Endodermal cell (in vitro differentiated cells): ENCODE data around the gene MPZL3. TPM values are rescaled to one million over a fixed set of nuclear protein-coding genes. Genes with fewer than 3 reads are reported as not detected.
A peak's percentile ranks its signal among the peaks of the same experiment; 100 is the strongest.

Experiments
- DNase-seq: peaks from one replicate; pipeline ENCODE4 v3.0.0-alpha.2; 2017
- H3K27ac ChIP-seq: 2 replicates; pipeline ENCODE4 v1.5.1; 2013; ENCODE audit warnings: mild to moderate bottlenecking, low read depth, low read length, moderate library complexity
- H3K27me3 ChIP-seq: 2 replicates; pipeline ENCODE4 v1.6.1; 2013; ENCODE audit warnings: mild to moderate bottlenecking, low read length, moderate library complexity; ENCODE audit not compliant: insufficient read depth, control insufficient read depth, poor library complexity, severe bottlenecking
- H3K36me3 ChIP-seq: 2 replicates; pipeline ENCODE4 v1.7.0; 2013; ENCODE audit warnings: mild to moderate bottlenecking, low read length, moderate library complexity; ENCODE audit not compliant: control insufficient read depth, insufficient read depth
- H3K4me1 ChIP-seq: one replicate; pipeline ENCODE4 v1.7.0; 2013; ENCODE audit warnings: low read length; ENCODE audit not compliant: control insufficient read depth, insufficient read depth
- H3K4me3 ChIP-seq: 2 replicates; pipeline ENCODE4 v1.5.1; 2013; ENCODE audit warnings: mild to moderate bottlenecking, low read length, moderate library complexity
- H3K9ac ChIP-seq: 2 replicates; pipeline ENCODE4 v1.6.1; 2013; ENCODE audit warnings: mild to moderate bottlenecking, low read length, moderate library complexity; ENCODE audit not compliant: poor library complexity, severe bottlenecking; ENCODE audit errors: extremely low read depth
- H3K9me3 ChIP-seq: 2 replicates; pipeline ENCODE4 v1.6.1; 2013; ENCODE audit warnings: mild to moderate bottlenecking, low read length, moderate library complexity; ENCODE audit not compliant: control insufficient read depth
- H3K27ac Mint-ChIP-seq: 2 replicates; pipeline ENCODE4 v1.8.0; 2020; ENCODE audit warnings: mixed read lengths
- H3K27me3 Mint-ChIP-seq: 2 replicates; pipeline ENCODE4 v1.8.0; 2021; ENCODE audit warnings: mild to moderate bottlenecking, mixed read lengths; ENCODE audit not compliant: insufficient read depth
- H3K36me3 Mint-ChIP-seq: 2 replicates; pipeline ENCODE4 v1.8.0; 2020; ENCODE audit warnings: low read depth, mixed read lengths
- H3K4me1 Mint-ChIP-seq: 2 replicates; pipeline ENCODE4 v1.8.0; 2020; ENCODE audit warnings: mixed read lengths
- H3K4me3 Mint-ChIP-seq: 2 replicates; pipeline ENCODE4 v1.8.0; 2020; ENCODE audit warnings: mild to moderate bottlenecking, moderate library complexity, mixed read lengths
- H3K9me3 Mint-ChIP-seq: 2 replicates; pipeline ENCODE4 v1.8.0; 2020; ENCODE audit warnings: mild to moderate bottlenecking, mixed read lengths
- CTCF ChIP-seq: fragments of 200-600 bp; sonication (generic); conservative IDR thresholded peaks from 2 replicates; pipeline ENCODE4 v1.5.0; 2021; ENCODE audit warnings: antibody characterized with exemption, mild to moderate bottlenecking
- WGBS, 2 experiments: methylation state at CpG; one replicate each; pipeline versions ENCODE4 v1.1.5 to v1.1.7; 2013; ENCODE audit warnings: missing lambda C conversion rate in 2 of 2, mixed read lengths in 1 of 2; ENCODE audit not compliant: insufficient coverage in 1 of 2, insufficient read length in 1 of 2; 5-methylcytosine and 5-hydroxymethylcytosine counted together
- long read RNA-seq, 4 experiments: library from polyadenylated mRNA in 2 of 4; library from RNA in 1 of 4; library from capped mRNA in 1 of 4; stranded (forward) in 3 of 4; unstranded in 1 of 4; transcript quantifications; one replicate each; pipeline ENCODE4 v2.0.0, GENCODE V29; 2020 to 2021; ENCODE audit warnings: inconsistent platforms in 1 of 4
- polyA plus RNA-seq, 2 experiments: library from polyadenylated mRNA; stranded (reverse); fragments of 50-300 nt; gene quantifications; one replicate each; pipeline ENCODE4 v1.2.3, GENCODE V29; 2013
- total RNA-seq, 2 donors: library from RNA; stranded (reverse); fragmentation: NEBNext Ultra II Directional in 1 of 2; extraction: Animal tissue kit (Norgen Biotek cat#: 25700) in 1 of 2; gene quantifications; 2 replicates in 1 of 2; 3 replicates in 1 of 2; pipeline ENCODE4 v1.2.1, GENCODE V29; 2021

The MPZL3 gene
- 1 to 10 TPM; 4.1 to 5.7 TPM for total RNA-seq
- 0.32 TPM for polyA plus RNA-seq (2013, experiment 1 of 2)
- polyA plus RNA-seq (2013, experiment 2 of 2), result 0.54 TPM
- long read RNA-seq, experiment 1, result 0 reads
- long read RNA-seq, experiment 2, transcript MPZL3-201 (6 exons, 3,968 nt), result major isoform, 13 of 14 reads
- long read RNA-seq, experiment 2, partial matches to known transcripts, result 0 of 14 reads
- long read RNA-seq, experiment 2, other reads (novel, unspliced or antisense), result 0 of 14 reads
- long read RNA-seq, experiment 3, transcript MPZL3-201 (6 exons, 3,968 nt), result major isoform, 5 of 9 reads
- long read RNA-seq, experiment 3, partial matches to known transcripts, result 0 of 9 reads
- long read RNA-seq, experiment 3, other reads (novel, unspliced or antisense), result 1 of 9 reads
- long read RNA-seq, experiment 4, result 0 reads

GRCh38 chr11:118251858-118252652, at the start of gene MPZL3:
TSS of gene MPZL3 (minus strand) at chr11:118252365. CDS start at chr11:118252294, 71 bp downstream.
- peaks cover 77% of the 10 kb centered on the region for H3K27me3 ChIP-seq
- H3K36me3 Mint-ChIP-seq, result no peaks in the 10 kb centered on the region
- DNase-seq, result peak; percentile 93

GRCh38 chr11:118301600-118302195, 49.5 kb upstream of the MPZL3 start:
- no peaks in the 10 kb centered on the region for H3K36me3 Mint-ChIP-seq
- peaks cover 18% of the 10 kb centered on the region for H3K27me3 ChIP-seq
- H3K27ac Mint-ChIP-seq, result no peak overlapping the region
- no peak for DNase-seq
- H3K4me1 Mint-ChIP-seq, result peaks cover 7% of the 10 kb centered on the region
- no peak overlapping the region for H3K4me3 ChIP-seq
- no peaks in the 10 kb centered on the region for H3K4me1 ChIP-seq
- WGBS, 2 experiments, result 69 to 72% methylated on average over 5 to 8 of the region's 8 CpGs
- no peak overlapping the region for H3K9ac ChIP-seq
- H3K27me3 Mint-ChIP-seq, result peaks cover 27% of the 10 kb centered on the region
- TF ChIP-seq CTCF, result no peak
- no peak overlapping the region for H3K27ac ChIP-seq
- H3K36me3 ChIP-seq, result no peaks in the 10 kb centered on the region
- no peak overlapping the region for H3K4me3 Mint-ChIP-seq
- no peaks in the 10 kb centered on the region for H3K9me3 Mint-ChIP-seq
- H3K9me3 ChIP-seq, result no peaks in the 10 kb centered on the region

More at GRCh38 chr11:118251858-118252652, at the start of gene MPZL3:
- TF ChIP-seq CTCF, result no peak
- Histone ChIP-seq H3K9ac (peak within 1 kb of the TSS; percentile 93), H3K27ac (peak within 1 kb of the TSS; percentile 72), H3K4me1 (no peaks in the 10 kb centered on the region), H3K4me3 (peak within 1 kb of the TSS; percentile 91), H3K9me3 (no peaks in the 10 kb centered on the region), H3K36me3 (no peaks in the 10 kb centered on the region)
- peak within 1 kb of the TSS; percentile 95 for H3K4me3 Mint-ChIP-seq
- WGBS, 2 experiments, result 19 to 28% methylated on average over 17 to 33 of the region's 33 CpGs
- H3K4me1 Mint-ChIP-seq, result peaks cover 6% of the 10 kb centered on the region
- peaks cover 48% of the 10 kb centered on the region for H3K27me3 Mint-ChIP-seq
- no peaks in the 10 kb centered on the region for H3K9me3 Mint-ChIP-seq
- peak within 1 kb of the TSS; percentile 100 for H3K27ac Mint-ChIP-seq

GRCh38 chr11:118295815-118296454, 43.8 kb upstream of the MPZL3 start:
- no peaks in the 10 kb centered on the region for H3K9me3 ChIP-seq
- H3K27me3 Mint-ChIP-seq, result peaks cover 30% of the 10 kb centered on the region

More at GRCh38 chr11:118295815-118296454, 43.8 kb upstream of the MPZL3 start:
- Histone ChIP-seq H3K36me3 (no peaks in the 10 kb centered on the region), H3K27me3 (peaks cover 18% of the 10 kb centered on the region), H3K27ac (no peak overlapping the region), H3K9ac (no peak overlapping the region), H3K4me3 (no peak overlapping the region), H3K4me1 (no peaks in the 10 kb centered on the region)
- WGBS, 2 experiments, result 79 to 93% methylated on average over 2 to 3 of the region's 3 CpGs
- no peaks in the 10 kb centered on the region for H3K4me1 Mint-ChIP-seq
- no peak overlapping the region for H3K27ac Mint-ChIP-seq
- no peaks in the 10 kb centered on the region for H3K36me3 Mint-ChIP-seq
- DNase-seq, result peak; percentile 53
- no peak overlapping the region for H3K4me3 Mint-ChIP-seq
- no peaks in the 10 kb centered on the region for H3K9me3 Mint-ChIP-seq
- peak; percentile 80 for TF ChIP-seq CTCF
